SW480 (cell line): ENCODE measurements around the gene FHAD1.

Experiments used
- DNase-seq: peaks from one replicate; pipeline ENCODE4 v3.0.0-alpha.2; 2016; ENCODE audit warnings: low spot score

Gene FHAD1

GRCh38 chr1:15400627-15401026 is 153.6 kb downstream of the FHAD1 start:
- no peak for DNase-seq

- DNase-seq, result no peak
Measured at GRCh38 chr1:15401391-15402055, 154.5 kb downstream of the FHAD1 start.

GRCh38 chr1:15402809-15403450 is 155.9 kb downstream of the FHAD1 start:
- no peak for DNase-seq

- no peak for DNase-seq
Measured at GRCh38 chr1:15403962-15404580, 157.0 kb downstream of the FHAD1 start.

- no peak for DNase-seq
Measured at GRCh38 chr1:15405106-15405850, 158.3 kb downstream of the FHAD1 start.

GRCh38 chr1:15406614-15407559 is 159.9 kb downstream of the FHAD1 start:
- DNase-seq, result no peak

GRCh38 chr1:15407580-15407979 is 160.6 kb downstream of the FHAD1 start:
- no peak for DNase-seq

GRCh38 chr1:15408890-15409387 is 161.9 kb downstream of the FHAD1 start:
- no peak for DNase-seq

- DNase-seq, result peak; percentile 77
Measured at GRCh38 chr1:15409388-15410222, 162.6 kb downstream of the FHAD1 start, which contains the start of gene EFHD2. TSS of gene EFHD2 (plus strand) at chr1:15409888. CDS start at chr1:15409972, 84 bp downstream.

GRCh38 chr1:15410223-15410883 is 163.3 kb downstream of the FHAD1 start:
- DNase-seq, result no peak

- no peak for DNase-seq
Measured at GRCh38 chr1:15410884-15411245, 163.8 kb downstream of the FHAD1 start.

GRCh38 chr1:15411593-15412137 is 164.6 kb downstream of the FHAD1 start:
- no peak for DNase-seq

GRCh38 chr1:15412175-15412800 is 165.3 kb downstream of the FHAD1 start:
- peak; percentile 23 for DNase-seq

- no peak for DNase-seq
Measured at GRCh38 chr1:15412843-15413242, 165.8 kb downstream of the FHAD1 start.

GRCh38 chr1:15413563-15414444 is 166.8 kb downstream of the FHAD1 start:
- no peak for DNase-seq

- DNase-seq, result no peak
Measured at GRCh38 chr1:15414445-15414983, 167.5 kb downstream of the FHAD1 start.

GRCh38 chr1:15417059-15417934 is 170.3 kb downstream of the FHAD1 start:
- DNase-seq, result peak; percentile 77
